Measurements from ENCODE around the gene ZBTB16.

Gene ZBTB16

GRCh38 chr11:114062272-114062671 is 2.8 kb downstream of the ZBTB16 start:
- no peak for DNase-seq (ENCODE audit: extremely low read depth, low read depth)
- H3K4me3 ChIP-seq (replicated peaks; ENCODE audit: low read depth, low read length), result no peak overlapping the region
- no peak for TF ChIP-seq CTCF (IDR thresholded peaks at IDR 0.05; ENCODE audit: low read depth, low read length, missing control alignments)

- no peak overlapping the region for H3K4me3 ChIP-seq (replicated peaks; ENCODE audit: low read depth, low read length)
- DNase-seq (ENCODE audit: extremely low read depth, low read depth), result no peak
- no peak for TF ChIP-seq CTCF (IDR thresholded peaks at IDR 0.05; ENCODE audit: low read depth, low read length, missing control alignments)
These were observed 3.8 kb downstream of the ZBTB16 start for GRCh38 chr11:114063149-114063828.

- no peak for DNase-seq (ENCODE audit: extremely low read depth, low read depth)
- no peak for TF ChIP-seq CTCF (IDR thresholded peaks at IDR 0.05; ENCODE audit: low read depth, low read length, missing control alignments)
- H3K4me3 ChIP-seq (replicated peaks; ENCODE audit: low read depth, low read length), result no peak overlapping the region
These were observed 4.3 kb downstream of the ZBTB16 start for GRCh38 chr11:114063829-114064201.

- TF ChIP-seq CTCF (IDR thresholded peaks at IDR 0.05; ENCODE audit: low read depth, low read length, missing control alignments), result no peak
- H3K4me3 ChIP-seq (replicated peaks; ENCODE audit: low read depth, low read length), result no peak overlapping the region
- DNase-seq (ENCODE audit: extremely low read depth, low read depth), result no peak
These were observed 4.7 kb downstream of the ZBTB16 start for GRCh38 chr11:114064216-114064615.

- no peak for TF ChIP-seq CTCF (IDR thresholded peaks at IDR 0.05; ENCODE audit: low read depth, low read length, missing control alignments)
- no peak overlapping the region for H3K4me3 ChIP-seq (replicated peaks; ENCODE audit: low read depth, low read length)
- no peak for DNase-seq (ENCODE audit: extremely low read depth, low read depth)
These were observed 5.6 kb downstream of the ZBTB16 start for GRCh38 chr11:114065094-114065493.

GRCh38 chr11:114066046-114066648 is 6.6 kb downstream of the ZBTB16 start:
- H3K4me3 ChIP-seq (replicated peaks; ENCODE audit: low read depth, low read length), result no peak overlapping the region
- TF ChIP-seq CTCF (IDR thresholded peaks at IDR 0.05; ENCODE audit: low read depth, low read length, missing control alignments), result no peak
- no peak for DNase-seq (ENCODE audit: extremely low read depth, low read depth)

Measured in HFF-Myc (cell line).